Caco-2 (cell line): ENCODE results near the gene PITPNM2. TPM values are rescaled to one million over a fixed set of nuclear protein-coding genes. Genes with fewer than 3 reads are reported as not detected.

Experiments
- BruUV-seq: library from RNA; stranded (reverse); fragments of 400-500 nt; replicated peaks from 2 replicates; lab custom pipeline; 2021; lab: Mats Ljungman, UMichigan
- CTCF ChIA-PET: fragments of 300-600 bp; sonication (Branson Sonifier 250); formaldehyde crosslinking; loops from one replicate; lab custom pipeline; 2022; ENCODE audit warnings: antibody characterized with exemption; lab: Charles Lee
- POLR2A ChIA-PET: fragments of 300-600 bp; sonication (Branson Sonifier 250); formaldehyde crosslinking; loops from one replicate; lab custom pipeline; 2022; ENCODE audit warnings: antibody characterized with exemption; lab: Charles Lee
- DNase-seq, 2 experiments: peaks; one replicate each; pipeline versions ENCODE4 v3.0.0 to v3.0.0-alpha.2; 2020 to 2022
- H3K27me3 ChIP-seq: replicated peaks from 2 replicates; pipeline ENCODE4 v1.6.0; 2011; ENCODE audit warnings: low read length; ENCODE audit not compliant: control insufficient read depth, insufficient read depth
- H3K36me3 ChIP-seq: 2 replicates; pipeline ENCODE4 v1.5.1; 2011; ENCODE audit warnings: low read length; ENCODE audit not compliant: control insufficient read depth, insufficient read depth
- H3K4me1 ChIP-seq: fragments of 250-450 bp; sonication (Bioruptor Pico); 2 replicates; pipeline ENCODE4 v1.5.1; 2020; ENCODE audit warnings: mild to moderate bottlenecking
- H3K4me3 ChIP-seq: 2 replicates; pipeline ENCODE4 v1.5.1; 2011; ENCODE audit warnings: low read depth, mild to moderate bottlenecking, control low read depth, low read length
- H3K9me3 ChIP-seq: fragments of 250-450 bp; sonication (Bioruptor Pico); 2 replicates; pipeline ENCODE4 v1.5.1; 2020; ENCODE audit warnings: mild to moderate bottlenecking, moderate library complexity
- H3K27ac Mint-ChIP-seq: one replicate; pipeline ENCODE4 v1.8.0; 2022; ENCODE audit warnings: mixed read lengths; ENCODE audit not compliant: unreplicated experiment
- H3K27me3 Mint-ChIP-seq: one replicate; pipeline ENCODE4 v1.8.0; 2022; ENCODE audit warnings: mixed read lengths; ENCODE audit not compliant: insufficient read depth, unreplicated experiment
- H3K36me3 Mint-ChIP-seq: one replicate; pipeline ENCODE4 v1.8.0; 2022; ENCODE audit warnings: mild to moderate bottlenecking, mixed read lengths; ENCODE audit not compliant: insufficient read depth, unreplicated experiment
- H3K4me1 Mint-ChIP-seq: one replicate; pipeline ENCODE4 v1.8.0; 2022; ENCODE audit warnings: low read depth, mixed read lengths; ENCODE audit not compliant: unreplicated experiment
- H3K4me3 Mint-ChIP-seq: one replicate; pipeline ENCODE4 v1.8.0; 2022; ENCODE audit warnings: mild to moderate bottlenecking, moderate library complexity, mixed read lengths; ENCODE audit not compliant: unreplicated experiment
- H3K9me3 Mint-ChIP-seq: one replicate; pipeline ENCODE4 v1.8.0; 2022; ENCODE audit warnings: mixed read lengths; ENCODE audit not compliant: unreplicated experiment
- intact Hi-C: fragments of 100-400 bp; cut with micrococcal nuclease; formaldehyde crosslinking; loops from one replicate; pipeline ENCODE4 v1.10.0; 2022; ENCODE audit not compliant: unreplicated experiment
- total RNA-seq: library from RNA; stranded (reverse); gene quantifications from 2 replicates; pipeline ENCODE4 v1.2.3, GENCODE V29; 2022
- TF ChIP-seq, protein P1 (sequence below), 2 experiments: fragments of 200-600 bp in 1 of 2; IDR thresholded peaks; 1 replicate in 1 of 2; 2 replicates in 1 of 2; pipeline versions ENCODE4 v1.5.1 to v1.8.0; 2011 to 2022; ENCODE audit warnings: antibody characterized with exemption in 1 of 2, control low read depth in 1 of 2, inconsistent platforms in 1 of 2, low read depth in 1 of 2, low read length in 1 of 2, mild to moderate bottlenecking in 1 of 2, moderate library complexity in 1 of 2; ENCODE audit not compliant: insufficient read depth in 1 of 2, severe bottlenecking in 1 of 2, unreplicated experiment in 1 of 2

PITPNM2 gene
- total RNA-seq, 1 experiment from 2014 or later = 10.6 TPM

- no peaks in the 10 kb centered on the region for H3K36me3 ChIP-seq
- Mint-ChIP-seq H3K4me1 (peaks cover 6% of the 10 kb centered on the region), H3K27me3 (no peaks in the 10 kb centered on the region), H3K36me3 (no peaks in the 10 kb centered on the region), H3K9me3 (no peaks in the 10 kb centered on the region), H3K4me3 (no peak overlapping the region), H3K27ac (no peak overlapping the region)
- no peak for DNase-seq
- H3K27me3 ChIP-seq = no peaks in the 10 kb centered on the region
- ChIA-PET CTCF (interaction anchor here (1.2 kb wide), 1 partner anchor 15 kb away, joined by 3 read pairs; no protein-coding TSS in a partner anchor), POLR2A (no interaction called here)
- no peak overlapping the region for H3K4me3 ChIP-seq
- H3K4me1 ChIP-seq = peaks cover 32% of the 10 kb centered on the region
- no TSS peak for BruUV-seq
- TF ChIP-seq, protein P1, sequence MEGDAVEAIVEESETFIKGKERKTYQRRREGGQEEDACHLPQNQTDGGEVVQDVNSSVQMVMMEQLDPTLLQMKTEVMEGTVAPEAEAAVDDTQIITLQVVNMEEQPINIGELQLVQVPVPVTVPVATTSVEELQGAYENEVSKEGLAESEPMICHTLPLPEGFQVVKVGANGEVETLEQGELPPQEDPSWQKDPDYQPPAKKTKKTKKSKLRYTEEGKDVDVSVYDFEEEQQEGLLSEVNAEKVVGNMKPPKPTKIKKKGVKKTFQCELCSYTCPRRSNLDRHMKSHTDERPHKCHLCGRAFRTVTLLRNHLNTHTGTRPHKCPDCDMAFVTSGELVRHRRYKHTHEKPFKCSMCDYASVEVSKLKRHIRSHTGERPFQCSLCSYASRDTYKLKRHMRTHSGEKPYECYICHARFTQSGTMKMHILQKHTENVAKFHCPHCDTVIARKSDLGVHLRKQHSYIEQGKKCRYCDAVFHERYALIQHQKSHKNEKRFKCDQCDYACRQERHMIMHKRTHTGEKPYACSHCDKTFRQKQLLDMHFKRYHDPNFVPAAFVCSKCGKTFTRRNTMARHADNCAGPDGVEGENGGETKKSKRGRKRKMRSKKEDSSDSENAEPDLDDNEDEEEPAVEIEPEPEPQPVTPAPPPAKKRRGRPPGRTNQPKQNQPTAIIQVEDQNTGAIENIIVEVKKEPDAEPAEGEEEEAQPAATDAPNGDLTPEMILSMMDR (IDR thresholded peaks at IDR 0.05; ENCODE audit: insufficient read depth in 1 of 2, low read depth in 1 of 2, low read length in 1 of 2, severe bottlenecking in 1 of 2, unreplicated experiment in 1 of 2) = no peak
- intact Hi-C loops = loop anchor here (10.0 kb wide), 2 partner anchors 49 to 159 kb away; partner anchors contain the start of gene ARL6IP4
- no peaks in the 10 kb centered on the region for H3K9me3 ChIP-seq
These were observed 7.0 kb downstream of the PITPNM2 start for GRCh38 chr12:123143736-123144461.

DNA sequence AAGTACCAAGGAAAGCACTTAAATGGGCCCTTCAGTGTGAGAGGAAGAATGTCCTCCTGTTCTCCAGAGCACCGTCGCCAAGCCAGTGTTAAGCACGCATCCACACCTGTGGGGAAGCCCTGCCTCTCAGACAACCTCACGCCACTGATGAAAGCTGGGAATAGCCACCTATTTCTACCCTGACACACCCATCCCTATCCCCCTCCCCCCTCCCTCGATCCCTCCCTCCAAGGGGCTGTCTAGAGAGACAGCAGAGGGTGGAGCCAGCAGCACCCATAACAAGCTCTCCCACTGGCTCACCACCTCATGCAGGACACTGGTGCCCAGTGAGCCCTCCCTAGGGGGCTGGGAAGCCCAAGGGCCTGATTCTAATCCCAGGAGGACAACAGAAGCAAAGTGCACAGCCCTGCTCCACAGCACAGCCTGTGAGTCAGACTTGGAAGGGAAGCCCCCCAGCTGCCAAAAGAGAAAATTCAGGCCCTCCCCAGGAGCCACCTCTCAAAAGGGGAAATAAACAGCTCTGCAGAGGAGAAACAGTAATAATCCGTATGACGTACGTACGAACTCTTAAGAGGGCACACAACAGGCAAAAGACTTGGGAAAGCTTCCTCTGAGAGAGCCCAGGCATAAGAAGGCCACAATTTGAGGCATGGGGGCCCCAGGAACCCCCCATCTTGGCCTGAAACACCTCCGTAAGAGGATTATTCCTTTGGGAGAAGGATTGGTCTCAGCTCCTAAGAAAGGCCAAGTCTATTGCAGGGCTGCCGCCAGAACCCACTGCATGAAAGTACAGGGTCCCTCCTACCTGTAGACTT lies 7.8 kb downstream of the PITPNM2 start:
- POLR2A ChIA-PET = no interaction called here
- DNase-seq = no peak
- CTCF ChIA-PET = interaction anchor here (1.2 kb wide), 1 partner anchor 16 kb away, joined by 3 read pairs; no protein-coding TSS in a partner anchor
- no peaks in the 10 kb centered on the region for H3K27me3 ChIP-seq
- H3K36me3 ChIP-seq = no peaks in the 10 kb centered on the region
- peaks cover 32% of the 10 kb centered on the region for H3K4me1 ChIP-seq
- H3K4me1 Mint-ChIP-seq = peaks cover 6% of the 10 kb centered on the region
- H3K27ac Mint-ChIP-seq = no peak overlapping the region
- H3K9me3 ChIP-seq = no peaks in the 10 kb centered on the region
- no peaks in the 10 kb centered on the region for H3K9me3 Mint-ChIP-seq
- BruUV-seq = no TSS peak
- H3K36me3 Mint-ChIP-seq = no peaks in the 10 kb centered on the region
- intact Hi-C loops = loop anchor here (10.0 kb wide), 2 partner anchors 48 to 158 kb away; partner anchors contain the start of gene ARL6IP4
- H3K27me3 Mint-ChIP-seq = no peaks in the 10 kb centered on the region
- H3K4me3 Mint-ChIP-seq = no peak overlapping the region
- TF ChIP-seq, protein P1 (IDR thresholded peaks at IDR 0.05; ENCODE audit: insufficient read depth in 1 of 2, low read depth in 1 of 2, low read length in 1 of 2, severe bottlenecking in 1 of 2, unreplicated experiment in 1 of 2) = no peak
- no peak overlapping the region for H3K4me3 ChIP-seq

GRCh38 chr12:123142518-123142840 lies 8.4 kb downstream of the PITPNM2 start:
- no peaks in the 10 kb centered on the region for H3K36me3 ChIP-seq
- no peak overlapping the region for H3K4me3 ChIP-seq
- Mint-ChIP-seq H3K9me3 (no peaks in the 10 kb centered on the region), H3K4me1 (peaks cover 6% of the 10 kb centered on the region), H3K36me3 (no peaks in the 10 kb centered on the region), H3K27ac (no peak overlapping the region), H3K4me3 (no peak overlapping the region), H3K27me3 (no peaks in the 10 kb centered on the region)
- ChIA-PET CTCF (interaction anchor here (0.5 to 0.6 kb wide), 2 partner anchors 8 to 16 kb away, joined by 3 to 4 read pairs; partner anchors contain the start of gene PITPNM2), POLR2A (interaction anchor here (0.9 kb wide), 1 partner anchor 90 kb away, joined by 3 read pairs; the partner anchor contains the start of gene MPHOSPH9)
- DNase-seq = no peak
- H3K4me1 ChIP-seq = peaks cover 32% of the 10 kb centered on the region
- no peaks in the 10 kb centered on the region for H3K27me3 ChIP-seq
- H3K9me3 ChIP-seq = no peaks in the 10 kb centered on the region
- intact Hi-C loops = loop anchor here (10.0 kb wide), 2 partner anchors 48 to 158 kb away; partner anchors contain the start of gene ARL6IP4
- TF ChIP-seq, protein P1 (IDR thresholded peaks at IDR 0.05; ENCODE audit: insufficient read depth in 1 of 2, low read depth in 1 of 2, low read length in 1 of 2, severe bottlenecking in 1 of 2, unreplicated experiment in 1 of 2) = no peak
- no TSS peak for BruUV-seq
